Lung (tissue), 12 donors: ENCODE measurements around the gene NDFIP1. TPM values are rescaled to one million over a fixed set of nuclear protein-coding genes. Genes with fewer than 3 reads are reported as not detected.

ENCODE experiments used
- ATAC-seq: fragments of 200-7000 bp; cut with Tn5 transposase; one replicate; pipeline ENCODE4 v1.9.1; 2020; ENCODE audit warnings: moderate number of reproducible peaks; ENCODE audit not compliant: insufficient read depth, low FRiP score
- DNase-seq, 3 donors: peaks; one replicate each; pipeline ENCODE4 v3.0.0-alpha.2; 2013 to 2017
- H3K27ac ChIP-seq, 2 donors: one replicate each; pipeline ENCODE4 v1.5.1; 2013; ENCODE audit warnings: mild to moderate bottlenecking in 2 of 2, moderate library complexity in 2 of 2, control low read depth in 1 of 2, inconsistent platforms in 1 of 2, low read depth in 1 of 2, low read length in 1 of 2
- H3K27me3 ChIP-seq, 3 donors: one replicate each; pipeline ENCODE4 v1.5.1; 2013; ENCODE audit warnings: low read length in 2 of 3; ENCODE audit not compliant: control insufficient read depth in 3 of 3, insufficient read depth in 3 of 3
- H3K36me3 ChIP-seq, 4 donors: one replicate each; pipeline ENCODE4 v1.5.1; 2013; ENCODE audit warnings: low read length in 4 of 4, mild to moderate bottlenecking in 1 of 4, moderate library complexity in 1 of 4; ENCODE audit not compliant: control insufficient read depth in 4 of 4, insufficient read depth in 4 of 4
- H3K4me1 ChIP-seq, 5 donors: one replicate each; pipeline ENCODE4 v1.5.1; 2013; ENCODE audit warnings: low read length in 5 of 5, mild to moderate bottlenecking in 2 of 5, moderate library complexity in 1 of 5; ENCODE audit not compliant: control insufficient read depth in 5 of 5, insufficient read depth in 5 of 5
- H3K4me3 ChIP-seq: one replicate; pipeline ENCODE4 v1.5.1; 2013; ENCODE audit warnings: mild to moderate bottlenecking, control low read depth, moderate library complexity
- H3K9ac ChIP-seq, 2 donors: one replicate each; pipeline ENCODE4 v1.5.1; 2013; ENCODE audit warnings: low read length in 2 of 2, control low read depth in 1 of 2; ENCODE audit not compliant: insufficient read depth in 1 of 2
- H3K9me3 ChIP-seq, 4 donors: one replicate each; pipeline ENCODE4 v1.5.1; 2013; ENCODE audit warnings: low read length in 3 of 4, mild to moderate bottlenecking in 1 of 4, moderate library complexity in 1 of 4; ENCODE audit not compliant: control insufficient read depth in 4 of 4, insufficient read depth in 3 of 4
- WGBS, 2 donors: extraction: QIAGEN DNeasy Blood & Tissue Kit; methylation state at CpG; one replicate each; pipeline ENCODE4 v1.1.7; 2013; 5-methylcytosine and 5-hydroxymethylcytosine counted together
- polyA plus RNA-seq, 2 donors: library from polyadenylated mRNA; stranded (reverse); fragments of 200-250 nt; gene quantifications; one replicate each; pipeline ENCODE4 v1.2.1, GENCODE V29; 2013
- total RNA-seq, 2 donors: library from RNA; depleted of rRNA in 1 of 2; stranded (reverse); fragments of >200 nt in 1 of 2; gene quantifications; one replicate each; pipeline ENCODE4 v1.2.1, GENCODE V29; 2014 to 2021
- TF ChIP-seq, protein P1 (sequence below): IDR thresholded peaks from 2 replicates; pipeline ENCODE4 v1.5.1; 2012; ENCODE audit warnings: mild to moderate bottlenecking; ENCODE audit errors: control extremely low read depth, extremely low read depth
- donor health status: control.
- donor health status: control.
- donor health status: Bipolar disorder and iron deficiency.
- donor health status: healthy.
- donor health status: DM: yes; HTN: yes; CAD: no.

The NDFIP1 gene
- total and polyA plus RNA-seq, 4 donors = 31.5 to 106 (median 68.4) TPM

DNA sequence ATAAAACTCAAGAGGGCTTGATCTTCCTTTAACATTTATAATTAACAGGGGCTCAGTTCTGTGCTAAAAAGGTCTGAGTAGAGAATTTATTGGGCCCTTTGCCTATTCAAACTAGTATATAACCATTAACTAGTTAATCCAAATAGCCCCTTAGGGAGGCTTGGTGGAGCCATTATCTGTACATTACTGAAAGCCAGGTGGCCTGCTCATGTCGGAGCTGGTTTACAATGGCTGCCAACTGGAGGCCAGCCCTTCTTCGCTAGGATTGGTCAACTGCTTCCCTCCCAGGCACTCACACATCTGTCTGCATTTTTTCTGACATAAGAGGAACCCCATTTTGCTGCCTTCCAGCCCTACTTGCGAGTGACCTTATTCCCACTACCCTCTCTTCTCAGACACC is 30.4 kb upstream of the NDFIP1 start:
- Histone ChIP-seq H3K27ac (no peak overlapping the region), H3K9me3 (no peaks in the 10 kb centered on the region), H3K4me3 (no peak overlapping the region), H3K27me3 (no peaks in the 10 kb centered on the region), H3K36me3 (no peaks in the 10 kb centered on the region), H3K4me1 (no peaks in the 10 kb centered on the region), H3K9ac (no peak overlapping the region)
- TF ChIP-seq, protein P1, sequence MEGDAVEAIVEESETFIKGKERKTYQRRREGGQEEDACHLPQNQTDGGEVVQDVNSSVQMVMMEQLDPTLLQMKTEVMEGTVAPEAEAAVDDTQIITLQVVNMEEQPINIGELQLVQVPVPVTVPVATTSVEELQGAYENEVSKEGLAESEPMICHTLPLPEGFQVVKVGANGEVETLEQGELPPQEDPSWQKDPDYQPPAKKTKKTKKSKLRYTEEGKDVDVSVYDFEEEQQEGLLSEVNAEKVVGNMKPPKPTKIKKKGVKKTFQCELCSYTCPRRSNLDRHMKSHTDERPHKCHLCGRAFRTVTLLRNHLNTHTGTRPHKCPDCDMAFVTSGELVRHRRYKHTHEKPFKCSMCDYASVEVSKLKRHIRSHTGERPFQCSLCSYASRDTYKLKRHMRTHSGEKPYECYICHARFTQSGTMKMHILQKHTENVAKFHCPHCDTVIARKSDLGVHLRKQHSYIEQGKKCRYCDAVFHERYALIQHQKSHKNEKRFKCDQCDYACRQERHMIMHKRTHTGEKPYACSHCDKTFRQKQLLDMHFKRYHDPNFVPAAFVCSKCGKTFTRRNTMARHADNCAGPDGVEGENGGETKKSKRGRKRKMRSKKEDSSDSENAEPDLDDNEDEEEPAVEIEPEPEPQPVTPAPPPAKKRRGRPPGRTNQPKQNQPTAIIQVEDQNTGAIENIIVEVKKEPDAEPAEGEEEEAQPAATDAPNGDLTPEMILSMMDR = no peak
- 90 to 91% methylated on average over 3 of the region's 3 CpGs for WGBS, 2 donors
- ATAC-seq = no peak
- no peak for DNase-seq

DNA sequence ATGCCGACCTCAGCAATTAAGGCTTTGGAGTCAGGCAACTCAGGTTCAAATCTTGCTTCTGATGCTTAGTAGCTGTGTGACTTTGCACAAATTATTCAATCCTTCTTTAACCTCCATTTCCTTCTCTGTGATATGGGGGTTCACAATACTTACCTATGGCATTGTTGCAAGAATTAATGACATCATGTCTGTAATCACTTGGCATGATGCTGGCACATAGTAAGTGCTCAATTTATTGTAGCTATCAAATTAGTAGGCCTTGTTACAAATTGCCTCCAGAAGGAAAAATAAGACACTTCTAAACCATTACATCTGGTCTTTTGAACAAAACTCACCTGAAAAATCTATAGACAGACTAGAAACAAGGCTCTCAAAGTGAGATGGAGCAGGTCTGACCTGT is 29.9 kb upstream of the NDFIP1 start:
- H3K4me1 ChIP-seq = no peaks in the 10 kb centered on the region
- H3K4me3 ChIP-seq = no peak overlapping the region
- DNase-seq (no peak), ATAC-seq (no peak)
- TF ChIP-seq, protein P1 = no peak
- no peaks in the 10 kb centered on the region for H3K27me3 ChIP-seq
- no peaks in the 10 kb centered on the region for H3K36me3 ChIP-seq
- WGBS, 2 donors = 89 to 97% methylated on average over 1 of the region's 1 CpG
- H3K9ac ChIP-seq = no peak overlapping the region
- no peaks in the 10 kb centered on the region for H3K9me3 ChIP-seq
- no peak overlapping the region for H3K27ac ChIP-seq

DNA sequence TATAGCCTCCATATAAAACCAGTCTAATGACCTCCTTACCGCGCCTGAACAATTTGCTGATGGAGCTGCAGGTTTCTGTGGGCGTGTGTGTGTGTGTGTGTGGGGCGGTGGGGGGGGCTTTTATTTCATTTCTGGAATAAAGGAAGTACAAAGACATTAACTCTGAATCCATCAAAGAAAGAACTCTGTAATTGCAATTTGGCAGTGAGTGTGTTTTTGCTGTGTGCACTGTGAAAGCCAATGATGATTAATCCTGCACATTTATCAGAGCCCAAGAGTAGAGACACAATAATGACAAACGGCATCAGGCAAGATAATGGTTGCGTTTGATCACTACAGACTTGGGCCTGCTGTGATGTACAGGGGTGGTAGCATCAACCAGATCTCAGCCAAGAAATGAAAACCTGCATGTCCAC is 29.3 kb upstream of the NDFIP1 start:
- whole genome bisulfite sequencing, 2 donors = 80 to 87% methylated on average over 6 of the region's 6 CpGs
- no peak for DNase-seq

DNA sequence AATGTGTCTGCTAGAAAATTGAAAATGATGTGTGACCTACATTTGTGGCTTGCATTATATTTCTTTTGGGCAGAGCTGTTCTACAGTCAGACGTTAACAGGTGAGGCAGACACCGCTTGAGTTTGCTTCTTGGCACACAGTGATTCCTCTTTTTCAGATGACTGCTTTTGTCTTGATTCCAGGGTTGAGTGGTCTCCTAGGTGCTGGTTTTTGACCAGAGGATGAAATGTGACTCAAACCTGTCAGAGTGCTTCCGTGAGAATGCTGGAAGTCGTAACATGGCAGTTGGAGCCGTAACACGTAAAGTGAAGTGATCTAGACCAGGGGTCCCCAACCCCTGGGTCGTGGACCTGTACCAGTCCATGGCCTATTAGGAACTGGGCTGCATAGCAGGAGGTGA is 28.3 kb upstream of the NDFIP1 start:
- no peak overlapping the region for H3K4me3 ChIP-seq
- no peaks in the 10 kb centered on the region for H3K4me1 ChIP-seq
- ATAC-seq (no peak), DNase-seq (no peak)
- no peaks in the 10 kb centered on the region for H3K36me3 ChIP-seq
- TF ChIP-seq, protein P1 = no peak
- no peak overlapping the region for H3K27ac ChIP-seq
- 91 to 95% methylated on average over 7 of the region's 7 CpGs for WGBS, 2 donors
- no peak overlapping the region for H3K9ac ChIP-seq
- no peaks in the 10 kb centered on the region for H3K27me3 ChIP-seq
- no peaks in the 10 kb centered on the region for H3K9me3 ChIP-seq

More for the DNA sequence above, 29.3 kb upstream of the NDFIP1 start:
- Histone ChIP-seq H3K36me3 (no peaks in the 10 kb centered on the region), H3K4me1 (no peaks in the 10 kb centered on the region), H3K4me3 (no peak overlapping the region), H3K9me3 (no peaks in the 10 kb centered on the region), H3K27ac (no peak overlapping the region), H3K27me3 (no peaks in the 10 kb centered on the region), H3K9ac (no peak overlapping the region)
- TF ChIP-seq, protein P1 = no peak
- ATAC-seq = no peak
